RPMI7951 (cell line): ENCODE measurements around the gene C2orf76. TPM values are rescaled to one million over a fixed set of nuclear protein-coding genes. Genes with fewer than 3 reads are reported as not detected.
A peak's percentile ranks its signal among the peaks of the same experiment; 100 is the strongest.

Experiments
- DNase-seq: peaks from one replicate; pipeline ENCODE4 v3.0.0-alpha.2; 2012; ENCODE audit warnings: low read depth
- total RNA-seq: library from RNA; depleted of rRNA; stranded (reverse); fragments of >200 nt; shearing (Covaris generic); gene quantifications from 2 replicates; pipeline ENCODE4 v1.2.3, GENCODE V29; 2014

C2orf76 gene
- total RNA-seq, 1 experiment from 2014 or later: 23.7 TPM

DNA sequence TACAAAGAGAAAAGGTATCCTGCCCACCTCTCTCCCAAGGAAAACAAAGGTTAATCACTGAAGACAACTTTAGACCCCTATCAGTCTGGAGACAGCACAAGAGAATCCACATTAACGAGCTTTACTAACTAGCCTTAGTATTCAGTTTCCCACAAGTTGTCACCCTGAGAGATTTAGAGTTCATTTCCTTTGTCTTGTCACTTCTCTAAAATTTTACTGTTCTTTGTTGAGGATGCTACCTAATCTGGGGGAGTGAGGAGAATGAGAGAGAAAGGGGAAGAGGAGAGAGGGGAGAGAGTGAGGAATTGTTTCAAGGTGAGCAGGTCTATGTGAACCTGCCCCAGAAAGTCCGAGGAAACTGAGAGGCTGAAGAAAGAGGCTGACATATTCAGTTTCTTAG lies 28.4 kb downstream of the C2orf76 start:
- DNase-seq: no peak

DNA sequence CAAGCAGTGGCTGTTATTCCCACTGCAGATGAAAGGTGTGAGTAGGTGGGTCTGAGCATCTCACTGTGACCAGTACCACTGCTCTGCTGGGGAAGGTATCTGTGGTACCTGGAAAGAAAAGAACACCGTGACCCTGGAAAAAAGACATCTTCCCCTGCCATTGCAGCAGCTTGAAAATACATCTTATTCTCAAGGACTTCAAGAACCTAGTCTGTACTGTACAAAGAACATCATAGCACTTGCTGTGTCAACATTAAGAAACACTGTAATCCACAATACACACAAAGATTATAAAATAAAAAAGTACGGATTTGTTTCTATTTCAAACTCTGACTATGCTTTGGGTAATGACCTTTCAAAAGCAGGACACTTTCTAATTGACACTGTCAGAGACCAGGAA lies 28.9 kb downstream of the C2orf76 start:
- DNase-seq: no peak

DNA sequence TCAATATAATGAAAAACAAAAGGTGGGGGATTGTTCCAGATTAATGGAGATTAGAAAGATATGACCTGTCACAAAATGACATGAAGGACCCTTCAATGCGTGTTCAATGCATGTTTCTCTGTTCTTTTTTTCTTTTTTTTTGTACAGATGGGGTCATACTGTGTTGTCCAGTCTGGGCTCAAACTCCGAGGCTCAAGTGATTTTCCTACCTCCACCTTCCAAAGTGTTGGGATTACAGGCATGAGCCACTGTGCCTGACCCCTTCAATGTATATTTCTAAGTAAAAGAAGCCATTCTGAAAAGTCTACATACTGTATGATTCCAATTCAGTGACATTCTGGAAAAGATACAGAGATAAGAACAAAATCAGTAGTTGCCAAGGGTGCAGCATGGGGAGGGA lies 32.8 kb downstream of the C2orf76 start:
- no peak for DNase-seq

DNA sequence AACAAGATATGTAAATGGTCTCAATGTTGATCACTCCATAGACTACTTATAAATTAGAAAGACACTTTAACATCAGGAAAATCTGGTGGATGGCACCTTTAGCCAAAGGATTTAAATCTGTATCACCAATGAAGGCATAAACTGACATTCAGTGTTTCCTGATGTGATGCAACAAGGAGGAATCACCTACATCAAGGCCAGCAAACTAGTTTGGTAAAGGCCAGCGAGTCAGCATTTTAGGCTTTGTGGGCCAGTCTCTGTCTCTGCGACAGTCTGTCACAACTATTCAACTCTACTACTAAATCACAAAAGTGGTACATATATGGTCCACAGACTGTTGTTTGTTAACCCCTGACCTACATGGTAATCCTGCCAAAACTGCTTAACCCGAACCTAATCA lies 33.3 kb downstream of the C2orf76 start:
- no peak for DNase-seq

DNA sequence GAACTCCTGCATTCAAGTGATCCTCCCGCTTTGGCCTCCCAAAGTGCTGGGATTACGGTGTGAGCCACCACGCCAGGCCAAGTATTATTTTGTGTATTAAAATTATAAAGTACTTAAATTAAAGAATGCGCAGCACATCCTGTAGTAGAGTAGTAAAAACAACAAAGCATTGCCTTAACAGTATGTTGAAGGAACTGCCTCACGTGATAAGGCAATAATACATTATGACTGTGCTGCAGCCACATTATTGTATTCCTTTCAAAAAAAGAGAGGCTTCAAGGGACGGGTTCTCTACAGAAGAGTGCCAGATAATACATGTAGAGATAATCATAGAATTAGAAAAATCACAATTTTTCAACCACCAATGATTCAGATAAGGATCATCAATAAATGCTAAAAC lies 33.7 kb downstream of the C2orf76 start:
- DNase-seq: no peak

DNA sequence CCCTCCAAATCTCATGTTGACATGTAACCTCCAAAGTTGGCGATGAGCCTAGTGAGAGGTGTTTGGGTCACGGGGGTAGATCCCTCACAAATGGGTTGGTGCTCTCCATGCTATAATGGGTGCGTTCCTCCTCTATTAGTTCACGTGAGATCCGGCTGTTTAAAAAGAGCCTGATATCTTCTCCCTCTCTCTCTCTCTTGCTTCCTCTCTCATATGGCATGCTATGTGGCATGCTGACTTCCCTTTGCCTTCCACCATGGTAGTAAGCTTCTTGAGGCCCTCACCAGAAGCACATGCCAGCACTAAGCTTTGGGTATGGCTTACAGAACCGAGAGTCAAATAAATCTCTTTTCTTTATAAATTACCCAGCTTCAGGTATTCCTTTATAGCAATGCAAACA lies 39.2 kb downstream of the C2orf76 start:
- no peak for DNase-seq

DNA sequence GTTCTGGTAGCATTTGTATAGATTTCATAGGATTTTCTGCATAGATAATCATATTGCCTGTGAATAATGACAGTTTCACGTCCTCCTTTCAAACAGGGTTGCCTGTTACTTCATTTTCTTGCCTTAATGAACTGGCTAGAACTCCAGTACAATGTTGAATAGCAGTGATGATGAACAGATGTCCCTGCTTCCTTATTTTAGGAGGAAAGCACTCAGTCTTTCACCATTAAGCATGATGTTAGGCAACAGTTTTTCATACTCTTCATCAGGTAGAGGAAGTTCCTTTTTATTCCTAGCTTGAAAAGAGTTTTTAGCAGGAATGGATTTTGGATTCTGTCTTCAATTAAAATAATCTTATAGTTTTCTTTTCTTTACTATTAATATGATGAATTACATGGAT lies 39.7 kb downstream of the C2orf76 start:
- DNase-seq: no peak

DNA sequence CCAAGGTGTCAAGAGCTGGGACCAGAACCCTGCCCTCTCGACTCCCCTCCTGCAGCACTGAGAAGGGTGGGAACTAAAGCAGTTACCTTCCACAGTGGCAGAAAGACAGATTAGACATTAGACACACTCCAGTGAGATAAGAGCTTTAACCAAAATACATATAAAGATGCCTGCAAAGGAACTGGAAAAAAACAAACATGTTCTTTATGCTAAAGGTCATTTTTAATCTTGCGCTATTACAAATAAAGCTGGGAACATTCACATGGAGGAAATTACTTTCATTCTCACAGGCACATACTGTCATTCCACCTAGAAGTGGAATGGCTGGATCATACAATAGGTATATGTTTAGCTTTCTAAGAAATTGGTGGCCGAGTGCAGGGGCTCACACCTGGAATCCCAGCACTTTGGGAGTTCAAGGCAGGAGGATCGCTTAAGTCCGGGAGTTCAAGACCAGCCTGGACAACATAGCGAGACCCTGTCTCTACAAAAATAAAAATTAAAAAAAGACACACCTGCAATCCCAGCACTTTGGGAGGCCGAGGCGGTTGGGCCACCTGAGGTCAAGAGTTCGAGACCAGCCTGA lies 41.9 kb downstream of the C2orf76 start:
- no peak for DNase-seq

DNA sequence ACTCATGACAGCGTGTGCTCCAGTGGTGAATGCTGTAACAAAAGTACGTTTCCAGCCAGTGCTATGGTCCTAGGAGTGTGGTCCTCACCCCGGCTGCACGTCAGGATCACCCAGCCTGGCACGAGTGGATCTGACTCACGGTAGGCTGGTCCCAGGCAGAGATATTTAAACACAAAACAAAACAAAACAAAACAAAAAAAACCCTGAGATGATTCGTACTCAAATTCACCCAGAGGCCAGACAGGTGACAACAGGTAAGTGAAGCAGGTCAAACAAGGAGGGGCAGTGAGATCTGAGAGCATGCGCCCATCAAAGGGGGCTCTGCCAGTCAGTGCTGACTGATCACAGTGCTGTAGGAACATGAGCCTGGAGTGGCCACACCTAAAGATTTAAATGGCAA lies 43.2 kb downstream of the C2orf76 start:
- no peak for DNase-seq

DNA sequence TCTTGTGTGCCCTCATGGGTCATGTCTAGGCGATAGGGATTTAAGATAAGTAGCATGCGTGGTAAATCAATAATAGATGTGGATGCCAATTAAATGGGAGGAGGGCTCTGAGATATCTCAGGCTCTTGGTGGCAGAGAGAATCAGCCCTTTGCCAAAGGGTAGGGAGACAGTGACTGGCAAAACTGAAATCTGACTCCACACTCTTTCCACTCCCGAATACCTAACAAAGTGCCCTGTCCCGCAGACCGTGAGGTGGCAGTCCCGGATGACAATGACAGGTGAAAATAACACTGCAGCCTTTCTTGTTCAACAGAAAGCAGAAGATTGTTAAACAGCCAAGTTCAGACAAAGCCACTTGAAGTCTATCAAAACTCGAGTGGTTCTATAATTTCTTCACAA lies 47.0 kb downstream of the C2orf76 start:
- DNase-seq: no peak

DNA sequence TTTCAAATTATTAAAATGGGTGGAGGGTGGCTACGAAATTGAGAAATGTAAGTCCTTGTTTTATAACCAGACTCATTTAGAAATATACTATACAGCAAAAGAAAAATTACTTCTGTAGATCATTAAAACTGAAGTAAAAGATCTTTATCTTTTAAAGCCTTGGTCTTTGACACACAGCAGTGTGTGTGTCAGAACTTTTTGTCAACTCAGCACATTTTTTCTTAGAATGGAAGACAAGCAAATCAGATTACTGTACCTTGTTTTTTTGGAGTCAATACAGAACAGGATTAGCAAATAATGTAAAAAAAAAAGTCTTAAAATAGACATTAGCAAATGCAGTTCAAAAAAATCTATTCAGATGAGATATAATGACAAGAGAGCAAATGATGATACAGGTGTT lies 49.1 kb downstream of the C2orf76 start:
- no peak for DNase-seq

DNA sequence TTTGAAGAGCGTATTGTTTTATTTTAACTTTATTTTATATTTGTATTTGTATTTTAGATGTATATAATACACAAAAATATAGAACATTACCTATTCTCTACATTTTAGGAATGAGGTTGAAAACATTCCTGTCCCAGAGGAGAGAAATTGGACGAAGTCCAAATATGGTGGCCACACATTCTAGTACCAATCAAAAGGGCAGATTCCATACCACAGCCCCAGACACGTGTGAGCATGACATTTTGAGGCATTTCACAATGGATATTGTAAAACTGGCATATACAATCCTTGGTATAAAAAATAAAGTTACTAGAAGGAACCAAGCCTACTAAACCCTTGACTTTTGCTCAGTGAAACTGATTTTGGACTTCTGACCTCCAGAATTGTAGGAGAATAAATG lies 50.6 kb downstream of the C2orf76 start:
- peak; percentile 5 for DNase-seq

DNA sequence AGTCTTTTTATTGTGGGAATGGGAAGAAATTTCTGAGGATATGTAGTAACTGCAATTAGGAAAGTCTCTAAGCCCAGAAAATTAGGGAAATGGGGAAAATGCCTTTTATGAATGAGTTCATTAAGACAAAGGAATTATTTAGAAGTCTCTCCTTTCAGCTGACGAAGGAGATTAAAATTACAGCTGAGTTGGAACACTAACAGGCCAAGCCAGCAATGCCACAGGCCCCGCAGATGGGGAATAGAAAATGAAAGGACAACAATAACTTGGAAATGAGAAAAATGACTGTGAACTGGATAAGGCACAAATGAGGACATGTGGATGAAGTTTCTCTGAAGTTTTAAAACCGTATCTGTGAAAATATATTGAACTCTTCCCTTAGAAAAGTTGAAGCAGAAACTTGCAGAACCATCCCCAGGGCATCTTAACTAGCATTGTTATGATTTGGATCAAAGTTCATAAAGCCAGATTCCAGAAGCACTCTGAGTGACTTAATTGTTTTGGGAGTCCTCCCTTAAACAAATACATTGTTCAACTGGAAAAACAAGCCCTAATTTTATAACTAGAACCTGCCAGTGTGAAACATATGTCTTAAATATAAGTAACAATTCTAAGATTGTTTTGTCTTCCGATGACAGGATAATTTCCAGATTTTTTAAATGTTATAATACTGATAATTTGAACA lies 51.3 kb downstream of the C2orf76 start:
- DNase-seq: peak; percentile 11

DNA sequence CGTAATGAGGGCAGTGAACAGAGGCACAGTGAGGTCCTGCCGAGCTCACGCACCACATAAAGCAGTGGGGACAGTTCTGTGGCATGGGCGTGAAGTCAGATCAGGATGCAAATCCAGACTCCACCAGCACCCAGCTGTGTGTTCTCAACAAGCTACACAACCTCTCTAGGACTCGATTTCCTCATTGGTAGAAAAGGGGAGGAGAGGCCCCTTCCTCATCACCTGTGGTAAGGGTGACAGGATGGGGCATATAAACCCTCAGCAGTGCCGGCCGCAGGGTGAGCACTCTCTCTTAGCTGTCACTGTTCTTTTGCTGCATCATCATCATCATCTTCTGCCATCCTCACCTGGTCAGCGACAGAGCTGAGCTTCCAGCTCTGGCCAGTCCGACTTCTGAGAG lies 54.8 kb downstream of the C2orf76 start:
- DNase-seq: no peak

DNA sequence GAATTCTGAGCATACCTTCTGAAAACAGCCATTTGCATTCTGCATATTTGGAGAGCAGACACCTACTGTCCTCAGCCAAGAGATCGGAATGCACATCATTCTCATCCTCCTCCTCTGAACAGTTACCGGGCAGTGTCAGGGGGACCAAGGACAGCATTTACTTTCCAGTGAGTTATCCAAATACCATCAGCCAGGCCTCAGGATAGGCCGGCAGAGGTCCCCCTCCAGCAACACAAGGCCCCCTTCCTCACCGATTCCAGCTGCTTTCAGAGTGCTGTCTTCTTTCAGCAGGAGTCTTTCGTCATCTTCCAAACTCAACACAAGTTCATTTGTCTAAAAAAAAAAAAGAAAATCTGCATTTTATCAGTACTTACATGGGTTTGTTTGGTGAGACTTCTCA lies 55.3 kb downstream of the C2orf76 start:
- DNase-seq: no peak

DNA sequence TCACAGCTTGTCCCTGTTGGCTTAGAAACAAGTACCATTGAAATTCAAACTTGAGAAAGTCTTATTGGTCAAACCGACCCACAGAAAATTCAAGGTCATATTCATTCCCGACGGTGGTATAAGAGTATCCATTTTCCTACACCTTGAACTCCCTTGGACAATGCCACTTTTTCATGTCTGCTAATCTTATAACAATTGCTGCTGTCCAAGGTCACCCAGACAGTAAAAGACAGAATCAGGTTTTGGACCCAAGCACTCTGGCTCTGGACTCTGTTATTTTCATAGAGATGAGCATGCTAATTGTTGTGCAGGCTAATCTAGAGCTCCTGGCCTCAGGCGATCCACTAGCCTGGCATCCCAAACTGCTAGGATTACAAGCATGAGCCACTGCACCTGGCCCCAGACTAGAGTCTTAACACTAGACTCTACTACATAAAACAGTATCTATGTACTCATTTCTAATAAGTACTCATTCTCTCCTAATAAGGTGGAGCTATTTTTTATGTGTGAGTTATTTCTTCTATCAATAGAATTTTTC lies 57.8 kb downstream of the C2orf76 start:
- DNase-seq: no peak

DNA sequence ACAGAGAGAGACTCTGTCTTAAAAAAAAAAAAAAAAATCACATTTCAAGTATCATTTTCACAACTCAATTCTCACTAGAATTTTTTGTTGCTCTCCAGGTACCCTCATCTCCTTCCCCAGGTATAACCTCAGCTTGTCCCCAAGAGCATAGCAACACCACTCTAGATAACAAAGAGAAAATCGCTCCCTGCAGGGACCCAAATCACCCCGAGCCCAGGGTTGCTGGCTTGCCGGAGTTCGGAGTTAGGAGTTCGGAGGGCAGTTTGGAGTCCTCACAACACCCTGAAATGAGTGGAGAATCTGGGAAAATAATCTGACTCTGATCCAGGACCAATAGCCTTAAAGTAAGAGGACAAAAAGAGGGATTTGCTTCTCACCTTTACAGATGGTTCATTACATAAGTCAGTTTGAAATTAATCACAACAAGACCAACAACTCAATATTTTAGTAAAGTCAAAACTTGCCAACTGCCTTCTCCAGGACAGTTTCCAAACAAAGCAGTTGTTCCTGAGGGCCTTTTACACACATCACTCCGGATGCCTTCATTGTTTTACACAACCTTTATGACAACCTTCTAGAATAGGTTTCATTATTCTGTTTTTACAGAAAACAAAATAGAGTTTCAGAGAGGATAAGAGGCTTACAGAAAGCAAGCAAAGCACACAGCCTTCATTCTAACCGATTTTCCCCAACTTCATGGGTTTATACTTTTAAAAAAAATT lies 59.1 kb downstream of the C2orf76 start:
- DNase-seq: no peak

DNA sequence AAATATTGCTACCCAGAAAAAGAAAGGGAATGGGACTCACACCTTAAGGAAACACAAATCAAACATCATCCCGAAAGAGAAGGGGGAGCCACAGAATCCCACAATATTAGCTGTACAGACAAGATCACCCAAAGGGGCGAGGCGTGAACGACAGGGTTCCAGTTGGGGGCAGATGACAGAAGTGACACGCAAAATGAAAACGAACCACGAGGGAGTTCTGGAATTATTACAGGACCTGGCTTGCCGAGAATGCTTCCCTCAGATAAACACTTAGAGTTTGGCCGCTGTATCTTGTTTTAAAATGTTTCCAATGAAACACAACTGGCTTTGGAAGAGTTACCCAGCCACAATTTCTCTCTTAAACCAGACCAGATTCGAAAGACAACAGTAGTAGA lies 60.4 kb downstream of the C2orf76 start:
- no peak for DNase-seq

DNA sequence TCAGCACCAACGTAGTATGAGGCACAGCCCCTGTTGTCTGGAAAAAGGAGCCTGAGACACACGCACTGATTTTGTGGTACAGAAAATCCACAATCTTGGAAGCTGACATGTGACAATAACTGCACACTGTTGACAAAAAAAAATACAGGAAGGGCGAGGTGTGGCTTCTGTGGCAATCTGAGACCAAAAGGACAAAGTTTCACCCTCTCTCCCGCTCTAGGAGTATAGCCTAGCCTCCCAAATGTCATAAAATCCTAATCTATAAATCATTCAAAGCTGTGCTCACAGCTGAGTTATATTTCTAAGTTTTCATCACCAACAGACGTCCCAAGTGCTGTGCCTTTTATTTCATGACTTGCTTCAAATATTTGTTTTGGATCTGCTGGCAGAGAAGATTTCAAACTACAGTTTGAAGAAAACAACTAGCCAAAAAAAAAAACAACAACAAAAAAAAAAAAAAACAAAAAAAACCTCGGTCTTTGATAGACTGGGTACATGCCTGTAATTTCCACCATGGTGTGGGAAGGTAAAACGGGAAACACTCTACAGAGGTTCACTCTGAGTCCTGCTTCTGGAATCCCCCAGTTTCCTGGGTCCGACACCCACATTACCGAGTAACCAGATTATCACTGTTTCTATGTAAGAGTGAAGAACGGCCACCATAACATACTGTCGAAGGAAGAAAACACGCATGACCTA lies 61.0 kb downstream of the C2orf76 start:
- no peak for DNase-seq

DNA sequence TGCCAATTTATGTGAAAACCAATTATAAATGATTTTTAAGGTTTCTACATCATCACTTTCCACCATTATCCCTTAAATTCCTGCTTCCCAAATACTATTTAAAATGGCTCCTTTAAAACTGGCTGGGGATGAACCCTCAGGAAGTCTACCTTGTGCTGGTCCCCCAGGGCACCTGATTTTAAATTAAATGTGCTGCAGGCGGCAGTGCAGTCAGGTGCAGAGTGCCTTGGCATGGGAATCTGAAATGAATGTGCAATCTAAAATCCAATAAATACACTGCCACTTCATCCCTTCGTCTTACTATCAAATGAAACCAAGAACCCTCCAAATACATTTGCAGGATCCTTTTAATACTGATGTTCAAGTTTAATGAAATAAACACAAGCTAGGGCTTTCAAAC lies 61.8 kb downstream of the C2orf76 start:
- no peak for DNase-seq

DNA sequence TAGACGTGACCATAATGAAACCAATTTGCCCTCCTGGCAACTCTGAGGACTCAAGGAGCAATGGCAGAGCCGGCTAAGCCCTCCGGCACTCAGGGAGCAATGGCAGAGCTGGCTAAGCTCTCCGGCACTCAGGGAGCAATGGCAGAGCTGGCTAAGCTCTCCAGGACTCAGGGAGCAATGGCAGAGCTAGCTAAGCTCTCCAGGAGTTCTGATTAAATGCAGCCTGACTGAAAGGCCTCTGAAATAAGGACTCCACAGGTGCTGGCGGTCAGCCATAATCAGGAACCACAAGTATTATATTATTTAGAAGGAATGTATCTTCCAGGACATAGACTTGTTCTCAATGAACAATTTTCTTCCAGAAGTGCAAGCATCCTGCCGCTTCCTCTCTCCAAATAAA lies 65.2 kb downstream of the C2orf76 start:
- no peak for DNase-seq

DNA sequence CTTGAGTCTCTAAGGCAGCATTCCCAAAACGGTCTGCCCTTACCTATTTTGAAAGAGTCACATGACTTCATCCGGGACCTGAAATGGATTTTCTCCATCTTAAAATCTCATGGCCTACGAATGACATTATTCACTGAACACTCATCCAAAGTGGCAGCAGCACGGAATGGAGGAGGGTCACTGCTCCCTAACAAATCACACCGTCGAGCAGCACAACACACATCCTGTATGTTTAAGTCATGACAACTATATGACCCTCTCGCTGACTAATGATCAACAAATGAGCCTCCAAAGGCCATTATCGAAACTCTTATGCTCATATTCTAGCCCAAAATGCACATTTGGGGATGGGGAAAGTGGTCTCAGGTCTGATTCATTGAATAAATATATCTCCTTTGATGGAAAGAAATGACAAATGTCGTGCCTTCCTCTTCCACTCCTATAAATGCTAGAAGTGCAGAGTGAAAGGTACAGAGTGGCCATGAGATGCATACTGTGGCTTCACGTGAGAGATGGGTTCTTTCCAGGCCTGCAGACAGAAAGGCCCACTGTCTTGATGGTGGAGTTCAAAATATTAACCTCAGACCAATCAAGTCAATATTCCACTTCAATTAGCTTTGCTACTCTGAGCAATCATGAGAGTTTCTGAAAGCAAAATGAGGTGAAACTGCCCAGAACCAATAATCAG lies 70.8 kb downstream of the C2orf76 start:
- DNase-seq: no peak
